Esophagus muscularis mucosa (tissue), 3 donors: Measurements from ENCODE around the gene LRP6.

Experiments used
- CTCF ChIP-seq, 3 experiments: fragments of 200-600 bp in 2 of 3; fragments of 450-650 bp in 1 of 3; sonication (generic) in 2 of 3; IDR thresholded peaks; one replicate each; pipeline ENCODE4 v1.5.1; 2017 to 2019; ENCODE audit warnings: antibody characterized with exemption in 3 of 3, mild to moderate bottlenecking in 2 of 3, moderate library complexity in 1 of 3
- EP300 ChIP-seq: sonication (generic); formaldehyde crosslinking; IDR thresholded peaks from one replicate; pipeline ENCODE4 v1.6.1; 2017; ENCODE audit warnings: antibody characterized with exemption

GRCh38 chr12:12249216-12250050 lies 17.4 kb downstream of the LRP6 start:
- TF ChIP-seq CTCF (IDR thresholded peaks at IDR 0.05) (no peak), EP300 (no peak)
